GM12878 (cell line): ENCODE measurements around the gene GPN2. TPM values are rescaled to one million over a fixed set of nuclear protein-coding genes. Genes with fewer than 3 reads are reported as not detected.

Experiments used
- BRCA1 ChIP-seq: IDR thresholded peaks from 2 replicates; pipeline ENCODE4 v1.6.1; 2011; ENCODE audit warnings: low read depth, low read length, improper control_type of control experiment
- CBFB ChIP-seq: IDR thresholded peaks from 2 replicates; pipeline ENCODE4 v1.6.1; 2016; ENCODE audit warnings: antibody characterized with exemption, low read depth
- HDAC2 ChIP-seq: fragments of 200-600 bp; sonication (generic); IDR thresholded peaks from 2 replicates; pipeline ENCODE4 v1.6.1; 2017
- KAT2A ChIP-seq: conservative IDR thresholded peaks from 2 replicates; pipeline ENCODE4 v1.6.1; 2011; ENCODE audit warnings: low read depth, low read length; ENCODE audit not compliant: control insufficient read depth
- MTA2 ChIP-seq: fragments of 450-650 bp; IDR thresholded peaks from 2 replicates; pipeline ENCODE4 v1.6.1; 2016; ENCODE audit warnings: low read depth, mild to moderate bottlenecking, moderate library complexity
- NRF1 ChIP-seq: conservative IDR thresholded peaks from 2 replicates; pipeline ENCODE4 v1.6.1; 2011; ENCODE audit warnings: mild to moderate bottlenecking, low read depth, low read length, improper control_type of control experiment
- PML ChIP-seq: IDR thresholded peaks from 2 replicates; pipeline ENCODE4 v1.6.1; 2012; ENCODE audit warnings: low read length, inconsistent platforms
- SMC3 ChIP-seq: IDR thresholded peaks from 2 replicates; pipeline ENCODE4 v1.6.1; 2011; ENCODE audit warnings: low read length, improper control_type of control experiment, borderline replicate concordance
- SPI1 ChIP-seq: IDR thresholded peaks from 2 replicates; pipeline ENCODE4 v1.6.1; 2011; ENCODE audit warnings: low read depth, mild to moderate bottlenecking, low read length, moderate library complexity, borderline replicate concordance; ENCODE audit not compliant: insufficient read depth
- TCF12 ChIP-seq: IDR thresholded peaks from 2 replicates; pipeline ENCODE4 v1.6.1; 2011; ENCODE audit warnings: low read depth, mild to moderate bottlenecking, low read length
- YBX1 ChIP-seq: fragments of 450-650 bp; IDR thresholded peaks from 2 replicates; pipeline ENCODE4 v1.6.1; 2016; ENCODE audit warnings: antibody characterized with exemption
- polyA plus RNA-seq, 11 experiments: library from polyadenylated mRNA; depleted of rRNA in 4 of 11; unstranded in 6 of 11; stranded (reverse) in 5 of 11; fragments of >200 nt; fragmentation: Nextera tagmentation in 4 of 11; fragmentation: Illumina TruSeq in 1 of 11; extraction: Ambion mirVana in 4 of 11; extraction: Trizol in 1 of 11; gene quantifications; 1 replicate in 1 of 11; 2 replicates in 10 of 11; pipeline versions ENCODE4 v1.2.1 to v1.2.3, GENCODE V29; 2011 to 2016; ENCODE audit warnings: inconsistent platforms in 2 of 11, missing spikeins in 2 of 11, low read depth in 1 of 11
- total RNA-seq, 4 experiments: library from RNA; depleted of rRNA in 3 of 4; stranded (reverse); fragments of >200 nt in 3 of 4; fragmentation: Illumina TruSeq in 1 of 4; extraction: Trizol in 1 of 4; gene quantifications; 2 replicates each; pipeline versions ENCODE4 v1.2.1 to v1.2.3, GENCODE V29; 2013 to 2021
- TF ChIP-seq, protein P1 (sequence below): fragments of 450-650 bp; formaldehyde crosslinking; IDR thresholded peaks from 2 replicates; pipeline ENCODE4 v1.5.0; 2022; ENCODE audit warnings: mild to moderate bottlenecking, missing genetic modification characterization
- TF ChIP-seq, protein P2 (sequence below), 3 experiments: IDR thresholded peaks in 2 of 3; conservative IDR thresholded peaks in 1 of 3; 2 replicates each; pipeline ENCODE4 v1.5.1; 2011; ENCODE audit warnings: low read depth in 3 of 3, low read length in 3 of 3, mild to moderate bottlenecking in 3 of 3, control low read depth in 2 of 3, moderate library complexity in 2 of 3, inconsistent platforms in 1 of 3, mixed read lengths in 1 of 3; ENCODE audit not compliant: control insufficient read depth in 2 of 3, insufficient read depth in 1 of 3; ENCODE audit errors: extremely low read depth in 1 of 3
- TF ChIP-seq, protein P3 (sequence below): fragments of 450-650 bp; IDR thresholded peaks from 2 replicates; pipeline ENCODE4 v1.6.1; 2017; ENCODE audit warnings: antibody characterized with exemption, mild to moderate bottlenecking, moderate library complexity

Gene GPN2
- total and polyA plus RNA-seq, 10 of the 15 experiments (the other 5 are each of a cell fraction or from before 2014, with no cell fraction given) = 8.3 to 61.4 (median 23.3) TPM

GRCh38 chr1:26833432-26834405 lies 56.4 kb downstream of the GPN2 start (continued):
- TF ChIP-seq NRF1 (no peak), SMC3 (peak; percentile 57; the same call in 1 of the 2 replicates), TCF12 (0 out of 2 replicates have a peak, but pooled peaks have one; percentile 68), BRCA1 (no peak), CBFB (no peak; the same call in none of the 2 replicates), KAT2A (no peak), SPI1 (peak; percentile 40; the same call in 1 of the 2 replicates), MTA2 (no peak), HDAC2 (no peak), YBX1 (no peak), PML (0 out of 2 replicates have a peak, but pooled peaks have one; percentile 48)
- TF ChIP-seq, protein P1, sequence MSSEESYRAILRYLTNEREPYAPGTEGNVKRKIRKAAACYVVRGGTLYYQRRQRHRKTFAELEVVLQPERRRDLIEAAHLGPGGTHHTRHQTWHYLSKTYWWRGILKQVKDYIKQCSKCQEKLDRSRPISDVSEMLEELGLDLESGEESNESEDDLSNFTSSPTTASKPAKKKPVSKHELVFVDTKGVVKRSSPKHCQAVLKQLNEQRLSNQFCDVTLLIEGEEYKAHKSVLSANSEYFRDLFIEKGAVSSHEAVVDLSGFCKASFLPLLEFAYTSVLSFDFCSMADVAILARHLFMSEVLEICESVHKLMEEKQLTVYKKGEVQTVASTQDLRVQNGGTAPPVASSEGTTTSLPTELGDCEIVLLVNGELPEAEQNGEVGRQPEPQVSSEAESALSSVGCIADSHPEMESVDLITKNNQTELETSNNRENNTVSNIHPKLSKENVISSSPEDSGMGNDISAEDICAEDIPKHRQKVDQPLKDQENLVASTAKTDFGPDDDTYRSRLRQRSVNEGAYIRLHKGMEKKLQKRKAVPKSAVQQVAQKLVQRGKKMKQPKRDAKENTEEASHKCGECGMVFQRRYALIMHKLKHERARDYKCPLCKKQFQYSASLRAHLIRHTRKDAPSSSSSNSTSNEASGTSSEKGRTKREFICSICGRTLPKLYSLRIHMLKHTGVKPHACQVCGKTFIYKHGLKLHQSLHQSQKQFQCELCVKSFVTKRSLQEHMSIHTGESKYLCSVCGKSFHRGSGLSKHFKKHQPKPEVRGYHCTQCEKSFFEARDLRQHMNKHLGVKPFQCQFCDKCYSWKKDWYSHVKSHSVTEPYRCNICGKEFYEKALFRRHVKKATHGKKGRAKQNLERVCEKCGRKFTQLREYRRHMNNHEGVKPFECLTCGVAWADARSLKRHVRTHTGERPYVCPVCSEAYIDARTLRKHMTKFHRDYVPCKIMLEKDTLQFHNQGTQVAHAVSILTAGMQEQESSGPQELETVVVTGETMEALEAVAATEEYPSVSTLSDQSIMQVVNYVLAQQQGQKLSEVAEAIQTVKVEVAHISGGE (CRISPR knock-in tag) = no peak
- TF ChIP-seq, protein P2, sequence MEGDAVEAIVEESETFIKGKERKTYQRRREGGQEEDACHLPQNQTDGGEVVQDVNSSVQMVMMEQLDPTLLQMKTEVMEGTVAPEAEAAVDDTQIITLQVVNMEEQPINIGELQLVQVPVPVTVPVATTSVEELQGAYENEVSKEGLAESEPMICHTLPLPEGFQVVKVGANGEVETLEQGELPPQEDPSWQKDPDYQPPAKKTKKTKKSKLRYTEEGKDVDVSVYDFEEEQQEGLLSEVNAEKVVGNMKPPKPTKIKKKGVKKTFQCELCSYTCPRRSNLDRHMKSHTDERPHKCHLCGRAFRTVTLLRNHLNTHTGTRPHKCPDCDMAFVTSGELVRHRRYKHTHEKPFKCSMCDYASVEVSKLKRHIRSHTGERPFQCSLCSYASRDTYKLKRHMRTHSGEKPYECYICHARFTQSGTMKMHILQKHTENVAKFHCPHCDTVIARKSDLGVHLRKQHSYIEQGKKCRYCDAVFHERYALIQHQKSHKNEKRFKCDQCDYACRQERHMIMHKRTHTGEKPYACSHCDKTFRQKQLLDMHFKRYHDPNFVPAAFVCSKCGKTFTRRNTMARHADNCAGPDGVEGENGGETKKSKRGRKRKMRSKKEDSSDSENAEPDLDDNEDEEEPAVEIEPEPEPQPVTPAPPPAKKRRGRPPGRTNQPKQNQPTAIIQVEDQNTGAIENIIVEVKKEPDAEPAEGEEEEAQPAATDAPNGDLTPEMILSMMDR (IDR thresholded peaks at IDR 0.05 in 2 of 3, conservative IDR thresholded peaks at IDR 0.05 in 1 of 3; ENCODE audit: control insufficient read depth in 2 of 3, extremely low read depth in 1 of 3, insufficient read depth in 1 of 3, low read depth in 3 of 3, low read length in 3 of 3) = peak; percentile 40 to 54 (median 46); a peak in 5 of 6 replicates
- TF ChIP-seq, protein P3, sequence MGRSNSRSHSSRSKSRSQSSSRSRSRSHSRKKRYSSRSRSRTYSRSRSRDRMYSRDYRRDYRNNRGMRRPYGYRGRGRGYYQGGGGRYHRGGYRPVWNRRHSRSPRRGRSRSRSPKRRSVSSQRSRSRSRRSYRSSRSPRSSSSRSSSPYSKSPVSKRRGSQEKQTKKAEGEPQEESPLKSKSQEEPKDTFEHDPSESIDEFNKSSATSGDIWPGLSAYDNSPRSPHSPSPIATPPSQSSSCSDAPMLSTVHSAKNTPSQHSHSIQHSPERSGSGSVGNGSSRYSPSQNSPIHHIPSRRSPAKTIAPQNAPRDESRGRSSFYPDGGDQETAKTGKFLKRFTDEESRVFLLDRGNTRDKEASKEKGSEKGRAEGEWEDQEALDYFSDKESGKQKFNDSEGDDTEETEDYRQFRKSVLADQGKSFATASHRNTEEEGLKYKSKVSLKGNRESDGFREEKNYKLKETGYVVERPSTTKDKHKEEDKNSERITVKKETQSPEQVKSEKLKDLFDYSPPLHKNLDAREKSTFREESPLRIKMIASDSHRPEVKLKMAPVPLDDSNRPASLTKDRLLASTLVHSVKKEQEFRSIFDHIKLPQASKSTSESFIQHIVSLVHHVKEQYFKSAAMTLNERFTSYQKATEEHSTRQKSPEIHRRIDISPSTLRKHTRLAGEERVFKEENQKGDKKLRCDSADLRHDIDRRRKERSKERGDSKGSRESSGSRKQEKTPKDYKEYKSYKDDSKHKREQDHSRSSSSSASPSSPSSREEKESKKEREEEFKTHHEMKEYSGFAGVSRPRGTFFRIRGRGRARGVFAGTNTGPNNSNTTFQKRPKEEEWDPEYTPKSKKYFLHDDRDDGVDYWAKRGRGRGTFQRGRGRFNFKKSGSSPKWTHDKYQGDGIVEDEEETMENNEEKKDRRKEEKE = no peak
